Neural cell (in vitro differentiated cells): Measurements from ENCODE around the gene AHRR. TPM values are rescaled to one million over a fixed set of nuclear protein-coding genes. Genes with fewer than 3 reads are reported as not detected.

Source experiments
- H2AFZ ChIP-seq: fragments of 200-600, 300-800 bp; sonication (generic), shearing (Covaris generic); 2 replicates; pipeline ENCODE4 v1.6.0; 2014; ENCODE audit warnings: low read depth, mild to moderate bottlenecking, antibody characterized with exemption, low read length, moderate library complexity
- H3F3A ChIP-seq: fragments of 200-600 bp; shearing (Covaris generic); 2 replicates; pipeline ENCODE4 v1.6.1; 2016; ENCODE audit warnings: mild to moderate bottlenecking, moderate library complexity, mixed read lengths, antibody characterized with exemption, low read length; ENCODE audit not compliant: insufficient read depth, poor library complexity, severe bottlenecking
- H3K27ac ChIP-seq: fragments of 200-600, 300-800 bp; sonication (generic), shearing (Covaris generic); 2 replicates; pipeline ENCODE4 v1.5.1; 2014; ENCODE audit warnings: mild to moderate bottlenecking, low read length, moderate library complexity
- H3K27me3 ChIP-seq: fragments of 300-800, 200-600 bp; sonication (generic), shearing (Covaris generic); 2 replicates; pipeline ENCODE4 v1.6.0; 2014; ENCODE audit warnings: mild to moderate bottlenecking, low read depth, low read length, moderate library complexity; ENCODE audit not compliant: insufficient read depth
- H3K36me3 ChIP-seq: fragments of 300-800, 200-600 bp; sonication (generic), shearing (Covaris generic); 2 replicates; pipeline ENCODE4 v1.5.1; 2014; ENCODE audit warnings: mild to moderate bottlenecking, antibody characterized with exemption, low read length, moderate library complexity; ENCODE audit not compliant: insufficient read depth
- H3K4me2 ChIP-seq: fragments of 300-800, 200-600 bp; sonication (generic), shearing (Covaris generic); 2 replicates; pipeline ENCODE4 v1.6.0; 2014; ENCODE audit warnings: mild to moderate bottlenecking, low read length
- H3K4me3 ChIP-seq: fragments of 300-800, 200-600 bp; sonication (generic), shearing (Covaris generic); 2 replicates; pipeline ENCODE4 v1.5.1; 2014; ENCODE audit warnings: mild to moderate bottlenecking, low read length, moderate library complexity
- H3K79me2 ChIP-seq: fragments of 200-600 bp; shearing (Covaris generic); replicated peaks from 2 replicates; pipeline ENCODE4 v1.6.0; 2014; ENCODE audit warnings: mild to moderate bottlenecking, low read length, moderate library complexity; ENCODE audit not compliant: insufficient read depth
- H3K9ac ChIP-seq: fragments of 300-800, 200-600 bp; sonication (generic), shearing (Covaris generic); 2 replicates; pipeline ENCODE4 v1.6.1; 2016; ENCODE audit warnings: mild to moderate bottlenecking, low read length, mixed read lengths
- H3K9me2 ChIP-seq: fragments of 200-600 bp; shearing (Covaris generic); 2 replicates; pipeline ENCODE4 v1.6.1; 2016; ENCODE audit warnings: mild to moderate bottlenecking, low read length, mixed read lengths; ENCODE audit not compliant: insufficient read depth
- H3K9me3 ChIP-seq: fragments of 200-600, 300-800 bp; sonication (generic), shearing (Covaris generic); 2 replicates; pipeline ENCODE4 v1.6.1; 2016; ENCODE audit warnings: mild to moderate bottlenecking, mixed run types, low read length, moderate library complexity, mixed read lengths
- H4K20me1 ChIP-seq: fragments of 200-600 bp; shearing (Covaris generic); 2 replicates; pipeline ENCODE4 v1.6.1; 2016; ENCODE audit warnings: mild to moderate bottlenecking, mixed run types; ENCODE audit not compliant: insufficient read depth
- CTCF ChIP-seq: fragments of 450-650 bp; IDR thresholded peaks from 2 replicates; pipeline ENCODE4 v1.5.1; 2014; ENCODE audit warnings: antibody characterized with exemption, mild to moderate bottlenecking, moderate library complexity; ENCODE audit not compliant: poor library complexity, severe bottlenecking
- EP300 ChIP-seq: fragments of 450-650 bp; conservative IDR thresholded peaks from 2 replicates; pipeline ENCODE4 v1.6.1; 2014; ENCODE audit warnings: antibody characterized with exemption, mild to moderate bottlenecking, moderate library complexity; ENCODE audit not compliant: poor library complexity, severe bottlenecking
- EZH2 ChIP-seq: fragments of 200-600, 300-800 bp; shearing (Covaris generic), sonication (generic); IDR thresholded peaks from 2 replicates; pipeline ENCODE4 v1.6.1; 2014; ENCODE audit warnings: antibody characterized with exemption, low read length, borderline replicate concordance, mild to moderate bottlenecking; ENCODE audit not compliant: insufficient read depth, poor library complexity, severe bottlenecking
- MXI1 ChIP-seq: fragments of 450-650 bp; conservative IDR thresholded peaks from 2 replicates; pipeline ENCODE4 v1.6.1; 2014; ENCODE audit warnings: antibody characterized with exemption, mild to moderate bottlenecking; ENCODE audit not compliant: poor library complexity, severe bottlenecking
- POLR2AphosphoS5 ChIP-seq: IDR thresholded peaks from 2 replicates; pipeline ENCODE4 v1.6.1; 2012
- RAD21 ChIP-seq: fragments of 450-650 bp; conservative IDR thresholded peaks from 2 replicates; pipeline ENCODE4 v1.6.1; 2014; ENCODE audit warnings: antibody characterized with exemption, mild to moderate bottlenecking, moderate library complexity
- SMC3 ChIP-seq: fragments of 450-650 bp; conservative IDR thresholded peaks from 2 replicates; pipeline ENCODE4 v1.6.1; 2014; ENCODE audit warnings: antibody characterized with exemption, mild to moderate bottlenecking, moderate library complexity; ENCODE audit not compliant: poor library complexity
- TAF1 ChIP-seq: IDR thresholded peaks from 2 replicates; pipeline ENCODE4 v1.6.1; 2012; ENCODE audit warnings: low read depth
- polyA plus RNA-seq: library from polyadenylated mRNA; depleted of rRNA; stranded (reverse); fragments of >200 nt; gene quantifications from 2 replicates; pipeline ENCODE4 v1.2.3, GENCODE V29; 2014
- TF ChIP-seq, protein P1 (sequence below): IDR thresholded peaks from 2 replicates; pipeline ENCODE4 v1.6.1; 2012; ENCODE audit warnings: borderline replicate concordance

The AHRR gene
- polyA plus RNA-seq, 1 donor from 2014 or later, result 0.26 TPM

GRCh38 chr5:389197-389821 is 67.8 kb downstream of the AHRR start:
- Histone ChIP-seq H3K27me3 (no peaks in the 10 kb centered on the region), H3K9me3 (no peaks in the 10 kb centered on the region), H3K36me3 (no peaks in the 10 kb centered on the region), H2AFZ (no peak overlapping the region), H3K27ac (no peak overlapping the region), H3F3A (no peaks in the 10 kb centered on the region), H3K79me2 (no peaks in the 10 kb centered on the region), H3K9me2 (no peaks in the 10 kb centered on the region), H4K20me1 (no peaks in the 10 kb centered on the region), H3K9ac (no peak overlapping the region), H3K4me2 (no peak overlapping the region), H3K4me3 (no peak overlapping the region)
- TF ChIP-seq, protein P1, sequence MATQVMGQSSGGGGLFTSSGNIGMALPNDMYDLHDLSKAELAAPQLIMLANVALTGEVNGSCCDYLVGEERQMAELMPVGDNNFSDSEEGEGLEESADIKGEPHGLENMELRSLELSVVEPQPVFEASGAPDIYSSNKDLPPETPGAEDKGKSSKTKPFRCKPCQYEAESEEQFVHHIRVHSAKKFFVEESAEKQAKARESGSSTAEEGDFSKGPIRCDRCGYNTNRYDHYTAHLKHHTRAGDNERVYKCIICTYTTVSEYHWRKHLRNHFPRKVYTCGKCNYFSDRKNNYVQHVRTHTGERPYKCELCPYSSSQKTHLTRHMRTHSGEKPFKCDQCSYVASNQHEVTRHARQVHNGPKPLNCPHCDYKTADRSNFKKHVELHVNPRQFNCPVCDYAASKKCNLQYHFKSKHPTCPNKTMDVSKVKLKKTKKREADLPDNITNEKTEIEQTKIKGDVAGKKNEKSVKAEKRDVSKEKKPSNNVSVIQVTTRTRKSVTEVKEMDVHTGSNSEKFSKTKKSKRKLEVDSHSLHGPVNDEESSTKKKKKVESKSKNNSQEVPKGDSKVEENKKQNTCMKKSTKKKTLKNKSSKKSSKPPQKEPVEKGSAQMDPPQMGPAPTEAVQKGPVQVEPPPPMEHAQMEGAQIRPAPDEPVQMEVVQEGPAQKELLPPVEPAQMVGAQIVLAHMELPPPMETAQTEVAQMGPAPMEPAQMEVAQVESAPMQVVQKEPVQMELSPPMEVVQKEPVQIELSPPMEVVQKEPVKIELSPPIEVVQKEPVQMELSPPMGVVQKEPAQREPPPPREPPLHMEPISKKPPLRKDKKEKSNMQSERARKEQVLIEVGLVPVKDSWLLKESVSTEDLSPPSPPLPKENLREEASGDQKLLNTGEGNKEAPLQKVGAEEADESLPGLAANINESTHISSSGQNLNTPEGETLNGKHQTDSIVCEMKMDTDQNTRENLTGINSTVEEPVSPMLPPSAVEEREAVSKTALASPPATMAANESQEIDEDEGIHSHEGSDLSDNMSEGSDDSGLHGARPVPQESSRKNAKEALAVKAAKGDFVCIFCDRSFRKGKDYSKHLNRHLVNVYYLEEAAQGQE, result no peak

DNA sequence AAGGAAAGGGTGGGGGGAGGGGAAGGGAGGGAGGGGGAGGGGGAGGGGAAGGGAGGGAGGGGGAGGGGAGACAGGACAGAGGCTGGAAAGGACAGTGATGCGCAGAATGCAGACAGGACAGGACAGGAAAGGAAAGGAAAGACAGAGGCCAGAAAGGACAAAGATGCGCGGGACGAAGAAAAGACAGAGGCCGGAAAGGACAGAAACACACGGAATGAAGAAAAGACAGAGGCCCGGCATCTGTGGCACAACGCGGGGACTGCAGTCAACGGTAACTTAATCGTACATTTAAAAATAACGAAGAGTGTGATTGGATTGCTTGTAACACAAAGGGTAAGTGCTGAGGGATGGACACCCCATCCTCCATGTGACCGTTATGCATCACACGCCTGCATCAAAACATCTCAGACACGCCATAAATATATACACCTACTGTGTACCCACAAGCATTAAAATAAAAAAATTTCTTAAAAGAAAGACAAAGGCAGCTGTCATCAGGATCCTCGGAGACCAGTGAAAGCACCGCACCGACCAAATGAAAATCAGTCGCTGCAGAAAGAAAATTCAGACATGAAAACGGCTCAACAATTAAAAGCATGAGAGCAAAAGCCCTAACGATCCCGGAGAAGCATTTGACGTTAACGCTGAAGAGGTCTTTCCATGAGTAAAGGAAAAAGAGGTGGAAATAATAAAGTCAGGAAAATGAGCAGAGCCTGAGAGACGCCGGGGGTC is 68.5 kb downstream of the AHRR start:
- Histone ChIP-seq H2AFZ (no peak overlapping the region), H3K9ac (no peak overlapping the region), H3K4me2 (no peak overlapping the region), H3K27ac (no peak overlapping the region), H3K9me2 (no peaks in the 10 kb centered on the region), H3K36me3 (no peaks in the 10 kb centered on the region), H3F3A (no peaks in the 10 kb centered on the region), H3K79me2 (no peaks in the 10 kb centered on the region), H3K4me3 (no peak overlapping the region), H4K20me1 (no peaks in the 10 kb centered on the region), H3K27me3 (no peaks in the 10 kb centered on the region), H3K9me3 (no peaks in the 10 kb centered on the region)
- TF ChIP-seq CTCF, result no peak
- TF ChIP-seq EZH2, result no peak
- TF ChIP-seq MXI1, result no peak
- TF ChIP-seq RAD21, result no peak
- no peak for TF ChIP-seq SMC3
- TF ChIP-seq, protein P1, result no peak
- no peak for TF ChIP-seq POLR2AphosphoS5
- TF ChIP-seq EP300, result no peak
- no peak for TF ChIP-seq TAF1
